ENCODE data around the gene HPS5.

The HPS5 gene

DNA sequence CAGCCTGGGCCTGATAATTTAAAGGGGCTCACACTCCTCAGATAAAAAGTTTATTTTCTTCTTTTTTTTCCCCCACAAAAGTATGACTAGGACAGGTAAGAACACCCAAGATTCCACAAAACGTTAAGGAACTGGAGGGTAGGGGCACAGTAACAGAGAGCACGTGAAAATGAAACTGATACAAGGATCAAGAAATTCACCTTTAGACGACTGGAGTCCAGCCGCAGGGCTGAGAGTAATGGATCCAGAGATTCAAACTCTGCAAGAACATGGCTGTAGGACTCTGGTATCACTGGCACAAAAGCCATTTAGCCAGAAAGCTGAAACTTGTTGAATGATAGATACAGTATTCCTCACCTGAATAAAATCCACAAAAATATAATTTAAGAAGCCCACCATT lies 4.4 kb downstream of the HPS5 start:
- no peak for DNase-seq (ENCODE audit: low read depth in 2 of 2)

- no peak for DNase-seq (ENCODE audit: low read depth in 2 of 2)
Observed at GRCh38 chr11:18315893-18316292, 6.0 kb downstream of the HPS5 start.

DNA sequence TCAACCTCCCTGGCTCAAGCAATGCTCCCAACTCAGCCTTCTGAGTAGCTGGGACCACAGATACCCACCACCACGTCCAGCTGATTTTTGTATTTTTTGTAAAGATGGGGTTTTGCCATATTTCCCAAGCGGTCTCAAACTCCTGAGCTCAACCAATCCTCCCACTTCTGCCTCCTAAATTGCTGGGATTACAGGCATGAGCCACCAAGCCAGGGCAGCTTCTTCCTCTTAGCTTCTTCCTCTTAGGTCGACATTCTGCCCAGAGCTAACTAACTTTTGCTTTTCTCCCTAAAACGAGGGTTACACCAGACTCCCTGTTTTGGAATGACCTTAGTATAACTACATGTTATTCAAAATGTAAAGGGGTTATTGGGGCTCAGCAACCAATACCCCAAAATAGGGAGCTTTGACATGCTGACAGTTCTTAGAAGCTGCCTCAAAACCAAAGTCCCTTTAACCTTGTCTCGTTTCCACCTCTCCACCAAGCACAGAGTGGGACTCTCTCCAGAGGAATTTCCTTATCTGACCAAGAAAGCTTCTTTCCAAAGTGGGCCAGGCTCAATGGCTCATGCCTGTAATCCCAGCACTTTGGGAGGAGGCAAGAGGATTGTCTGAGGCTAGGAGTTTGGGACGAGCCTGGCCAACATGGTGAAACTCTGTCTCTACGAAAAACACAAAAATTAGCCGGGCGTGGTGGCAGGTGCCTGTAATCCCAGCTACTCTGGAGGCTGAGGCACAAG lies 7.0 kb downstream of the HPS5 start:
- no peak for DNase-seq (ENCODE audit: low read depth in 2 of 2)

DNA sequence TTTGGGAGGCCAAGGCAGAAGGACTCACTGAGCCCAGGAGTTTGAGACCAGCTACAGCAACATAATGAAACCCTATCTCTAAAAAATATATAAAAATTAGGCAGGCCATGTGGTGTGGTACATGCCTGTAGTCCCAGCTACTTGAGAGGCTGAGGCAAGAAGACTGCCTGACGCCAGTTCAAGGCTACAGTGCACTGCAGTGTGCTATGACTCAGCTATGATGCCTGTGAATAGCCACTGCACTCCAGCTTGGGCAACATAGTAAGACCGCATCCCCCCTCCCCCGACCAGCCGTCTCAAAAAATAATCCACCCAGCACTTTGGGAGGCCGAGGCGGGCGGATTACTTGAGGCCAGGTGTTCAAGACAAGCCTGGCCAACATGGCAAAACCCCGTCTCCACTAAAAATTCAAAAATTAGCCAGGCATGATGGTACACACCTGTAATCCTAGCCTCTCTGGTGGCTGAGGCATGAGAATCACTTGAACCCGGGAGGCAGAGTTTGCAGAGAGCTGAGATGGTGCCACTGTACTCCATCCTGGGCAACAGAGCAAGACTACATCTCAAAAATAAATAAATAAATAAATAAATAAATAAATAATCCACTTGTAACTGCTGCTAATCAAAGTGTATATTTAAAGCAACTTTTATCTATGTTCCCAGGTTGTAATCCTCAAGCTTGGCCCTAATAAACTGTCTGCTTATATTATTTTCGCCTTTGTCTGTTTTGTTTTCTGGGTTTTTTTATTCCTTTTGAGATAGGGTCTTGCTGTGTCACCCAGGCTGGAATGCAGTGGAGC lies 7.8 kb downstream of the HPS5 start:
- no peak for DNase-seq (ENCODE audit: low read depth in 2 of 2)

DNA sequence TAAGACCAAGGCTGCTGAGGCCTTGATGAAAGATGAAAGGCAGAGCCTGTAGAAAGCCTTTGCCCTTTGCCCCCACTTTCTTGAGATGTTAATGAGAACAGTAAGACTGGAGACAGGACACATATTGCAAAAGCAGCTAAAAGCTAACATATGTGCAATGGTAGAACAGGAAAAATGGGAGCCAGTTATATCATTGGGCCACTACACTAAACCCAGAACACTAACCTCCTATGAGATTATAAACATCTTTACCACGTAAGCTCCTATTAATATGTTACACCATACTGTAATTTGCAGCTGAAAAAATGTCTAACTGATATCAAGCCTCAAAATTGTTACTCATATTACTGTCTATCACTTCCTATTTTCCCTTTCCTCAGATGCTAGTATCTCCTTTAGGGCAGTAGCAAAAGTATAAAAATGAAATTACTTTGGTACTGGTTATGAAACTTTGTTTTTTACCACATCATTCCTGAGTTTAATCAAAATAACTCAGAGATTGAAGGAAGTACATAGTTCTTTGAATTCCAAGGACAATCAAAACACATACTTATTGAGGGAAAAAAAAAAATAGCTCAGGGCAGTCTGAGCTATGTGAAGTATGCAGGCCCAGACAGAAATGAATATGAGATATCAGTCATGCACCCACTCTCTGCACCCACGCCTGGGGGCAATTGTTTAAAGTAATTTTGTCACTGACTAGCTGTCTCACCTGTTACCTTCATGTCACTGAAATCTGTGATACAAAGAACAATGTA lies 9.1 kb downstream of the HPS5 start:
- no peak for DNase-seq (ENCODE audit: low read depth in 2 of 2)

DNA sequence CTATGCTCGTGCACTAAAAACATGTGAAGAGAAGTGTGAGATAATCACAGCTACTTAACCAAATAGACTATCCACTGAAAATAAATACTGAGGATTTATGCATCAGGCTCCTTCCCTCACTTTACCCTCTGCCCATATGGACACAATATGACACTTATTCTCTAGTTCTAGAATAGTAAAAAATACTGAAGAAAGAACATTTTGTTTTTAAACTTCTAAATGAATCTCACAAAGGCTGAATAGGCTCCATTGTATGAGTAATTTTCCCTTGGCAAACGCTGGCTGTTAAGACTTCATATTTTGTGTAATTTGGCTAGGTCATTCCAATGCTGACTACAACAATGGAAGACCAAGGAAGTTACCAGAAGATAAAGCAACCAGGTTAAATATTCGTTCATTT lies 9.9 kb downstream of the HPS5 start:
- no peak for DNase-seq (ENCODE audit: low read depth in 2 of 2)

DNA sequence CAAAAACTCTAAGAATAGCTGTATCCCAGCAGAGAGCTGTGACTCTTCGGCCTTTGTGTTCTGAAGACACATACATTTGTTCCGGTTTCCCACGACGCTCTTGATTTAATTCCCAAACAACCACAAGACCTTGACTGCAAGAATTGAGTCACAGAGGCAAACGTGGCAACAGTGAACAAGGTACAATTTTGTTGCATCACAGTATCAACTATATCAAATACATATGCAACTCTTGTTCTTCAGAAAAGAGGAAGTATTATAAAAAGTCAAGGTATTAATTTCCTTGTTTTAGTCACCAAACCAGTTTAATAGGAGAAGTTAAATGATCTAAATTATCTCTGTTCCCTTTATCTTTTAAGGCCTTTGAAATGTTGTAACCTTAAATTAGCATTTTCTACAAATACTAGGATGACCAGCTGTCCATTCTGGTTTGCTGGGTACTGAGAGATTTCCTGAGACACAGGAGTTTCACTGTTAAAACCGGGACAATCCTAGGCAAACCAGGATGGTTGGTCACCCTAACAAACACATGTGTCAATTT lies 11.1 kb downstream of the HPS5 start:
- DNase-seq (ENCODE audit: low read depth in 2 of 2) = no peak

- DNase-seq (ENCODE audit: low read depth in 2 of 2) = no peak
Observed at GRCh38 chr11:18309691-18310090, 12.2 kb downstream of the HPS5 start.

DNA sequence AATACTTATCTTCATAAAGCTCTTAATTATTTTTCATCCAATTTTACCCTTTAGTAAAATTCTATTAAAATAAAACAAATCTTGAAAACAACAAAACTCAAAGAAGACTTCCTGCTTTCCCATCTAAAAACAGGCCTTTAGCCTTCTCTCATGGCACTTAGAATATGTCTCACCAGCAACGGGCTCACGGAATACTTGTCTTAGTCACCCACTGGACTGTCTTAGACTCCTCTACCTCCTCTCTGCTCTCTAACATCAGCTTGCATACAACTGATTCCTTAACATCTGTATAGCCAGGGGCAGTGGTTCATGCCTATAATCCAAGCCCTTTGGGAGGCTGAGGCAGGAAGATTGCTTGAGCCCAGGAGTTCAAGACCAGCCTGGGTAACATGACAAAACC lies 13.7 kb downstream of the HPS5 start:
- no peak for DNase-seq (ENCODE audit: low read depth in 2 of 2)

DNA sequence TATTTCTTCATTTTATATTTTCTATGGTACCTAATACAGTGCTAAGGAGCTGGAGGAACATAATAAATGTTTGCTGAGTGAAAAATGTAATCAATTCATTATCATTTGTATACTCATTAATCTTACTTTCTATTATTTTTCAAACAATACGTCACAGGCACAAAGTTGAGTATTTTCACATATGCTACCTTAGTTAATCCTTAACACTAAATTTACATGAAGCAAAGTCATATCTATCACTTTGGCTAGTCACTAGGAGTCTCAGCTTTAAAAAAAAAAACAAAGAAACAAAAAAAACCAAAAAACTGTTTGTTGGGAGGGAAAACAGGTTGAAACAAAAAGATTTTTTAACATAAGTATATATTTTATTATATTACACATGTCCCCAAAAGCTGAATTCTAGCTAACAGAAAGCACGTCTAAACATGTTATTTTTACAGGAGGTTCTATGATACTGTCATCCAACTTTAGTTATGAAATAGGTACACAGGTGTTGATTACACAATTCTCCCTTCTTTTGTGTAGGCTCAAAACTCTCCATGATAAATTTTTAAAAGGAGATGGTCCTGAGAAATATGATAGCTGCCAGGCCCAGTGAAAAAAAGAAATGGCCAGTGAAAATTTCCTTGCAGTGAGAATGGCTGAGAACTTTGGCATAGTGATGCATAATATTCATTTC lies 14.3 kb downstream of the HPS5 start:
- no peak for DNase-seq (ENCODE audit: low read depth in 2 of 2)

DNA sequence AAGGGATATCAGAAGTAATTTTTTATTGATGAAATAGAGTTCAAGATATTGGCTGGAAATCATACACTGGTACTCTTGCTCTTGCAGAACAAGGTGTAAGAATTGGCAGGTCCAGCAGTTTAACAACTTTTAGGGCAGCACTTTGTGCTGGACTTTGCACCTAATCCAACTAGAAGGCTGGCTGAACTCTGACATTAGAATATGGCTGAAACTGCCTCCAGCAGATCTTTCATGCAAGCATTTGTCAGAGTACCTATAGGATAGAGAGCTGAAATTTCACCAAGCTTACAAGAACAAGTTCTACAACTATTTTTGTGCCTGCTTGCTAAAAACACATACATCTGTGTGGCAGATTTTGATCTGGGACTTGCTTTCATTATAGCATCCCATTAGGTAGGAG lies 17.2 kb downstream of the HPS5 start:
- DNase-seq (ENCODE audit: low read depth in 2 of 2) = no peak

DNA sequence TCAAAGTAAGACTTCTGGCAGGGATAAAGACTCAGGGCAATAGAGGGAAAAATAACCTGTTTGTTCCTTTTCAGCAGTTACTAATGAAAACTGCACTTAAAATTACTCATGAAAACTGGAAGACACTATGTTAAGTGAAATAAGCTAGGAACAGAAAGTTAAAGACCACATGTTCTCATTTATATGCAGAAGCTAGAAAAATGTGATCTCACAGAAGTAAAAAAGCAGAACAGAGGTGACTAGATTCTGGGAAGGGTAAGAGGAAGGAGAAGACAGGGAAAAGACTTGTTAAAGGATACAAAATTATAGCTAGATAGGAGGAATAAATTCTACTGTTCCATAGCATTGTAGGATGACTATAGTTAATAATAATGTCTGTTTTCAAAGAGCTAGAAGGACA lies 22.2 kb downstream of the HPS5 start:
- DNase-seq (ENCODE audit: low read depth in 2 of 2) = no peak

GRCh38 chr11:18295316-18295715 lies 26.6 kb downstream of the HPS5 start:
- DNase-seq (ENCODE audit: low read depth in 2 of 2) = no peak

DNA sequence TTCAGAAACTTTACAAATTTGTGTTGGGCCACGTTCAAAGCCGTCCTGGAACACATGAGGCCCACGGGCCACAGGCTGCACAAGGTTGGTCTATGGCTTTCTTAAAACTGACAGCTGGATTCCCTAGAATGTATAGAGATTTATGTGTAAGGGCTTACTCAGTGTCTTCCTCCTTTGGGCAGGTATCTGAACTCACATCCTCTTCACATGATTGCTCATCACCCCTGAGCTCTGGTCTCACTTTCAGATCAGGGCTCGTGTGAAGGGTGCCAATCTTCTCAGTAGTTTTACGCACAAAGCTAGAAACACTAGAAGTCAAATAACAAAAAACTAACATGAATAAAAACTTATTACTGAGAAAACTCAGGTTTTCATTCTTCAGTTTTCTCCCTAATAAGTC lies 27.1 kb downstream of the HPS5 start:
- DNase-seq (ENCODE audit: low read depth in 2 of 2) = no peak

DNA sequence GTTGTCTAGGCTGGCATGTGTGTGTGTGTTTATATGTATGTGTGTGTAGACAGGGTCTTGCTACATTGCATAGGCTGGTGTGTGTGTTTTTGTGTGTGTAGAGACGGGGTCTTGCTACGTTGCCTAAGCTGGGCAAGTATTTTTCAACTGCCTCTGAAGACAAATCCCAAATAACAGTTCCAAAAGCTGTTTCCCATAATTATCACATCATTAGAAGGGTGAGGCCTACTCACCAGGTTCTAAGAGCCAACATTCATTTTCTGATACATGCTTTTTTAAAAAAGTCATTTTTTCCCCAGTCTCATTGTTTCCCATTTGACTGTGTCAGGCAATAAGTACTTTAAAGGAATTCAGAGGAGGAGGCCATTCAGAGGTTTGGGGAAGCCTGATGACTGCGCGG lies 33.0 kb downstream of the HPS5 start:
- DNase-seq (ENCODE audit: low read depth in 2 of 2) = no peak

- DNase-seq (ENCODE audit: low read depth in 2 of 2) = no peak
Observed at GRCh38 chr11:18285841-18286240, 36.1 kb downstream of the HPS5 start.

DNA sequence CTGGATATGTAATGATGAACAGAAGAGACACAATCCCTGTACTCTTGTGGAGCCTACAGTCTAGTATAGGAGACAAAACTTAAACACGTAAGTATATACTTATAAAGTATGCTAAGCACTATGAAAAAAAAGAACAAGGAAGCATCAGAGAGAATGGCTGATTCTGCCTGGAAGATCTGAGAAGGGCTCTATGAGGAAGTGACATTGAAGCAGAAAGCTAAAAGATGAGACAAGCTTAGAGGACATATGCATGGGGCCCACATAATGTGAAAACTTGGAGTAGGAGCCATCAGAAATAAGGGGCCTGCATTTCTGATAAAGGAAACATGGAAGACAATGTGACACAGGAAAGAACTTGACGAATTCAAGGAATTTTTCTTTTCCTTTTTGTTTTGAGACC lies 39.3 kb downstream of the HPS5 start:
- DNase-seq (ENCODE audit: low read depth in 2 of 2) = no peak

- DNase-seq (ENCODE audit: low read depth in 2 of 2) = no peak
Observed at GRCh38 chr11:18280438-18281045, 41.4 kb downstream of the HPS5 start.

- DNase-seq (ENCODE audit: low read depth in 2 of 2) = no peak
Observed at GRCh38 chr11:18277565-18278271, 44.2 kb downstream of the HPS5 start.

DNA sequence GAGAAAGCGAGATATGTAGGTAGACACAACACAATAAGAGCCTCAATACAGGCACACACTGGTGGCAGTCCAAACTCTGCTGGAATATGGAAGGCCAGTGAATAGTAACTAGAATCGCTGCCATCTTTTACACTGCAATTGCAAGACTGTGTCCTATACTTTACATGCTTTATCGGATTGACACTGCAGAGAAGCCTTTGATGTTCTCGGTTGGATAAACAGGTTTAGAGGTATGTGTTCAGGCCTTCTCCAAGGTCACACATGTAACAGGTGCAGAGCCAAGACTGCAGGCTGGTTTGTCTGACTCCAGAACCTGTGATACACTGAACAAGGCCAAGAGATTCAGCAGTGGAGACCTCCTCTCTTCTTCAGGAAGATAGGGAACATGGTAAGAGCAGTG lies 50.7 kb downstream of the HPS5 start:
- DNase-seq (ENCODE audit: low read depth in 2 of 2) = no peak

- no peak for DNase-seq (ENCODE audit: low read depth in 2 of 2)
Observed at GRCh38 chr11:18270102-18270501, 51.8 kb downstream of the HPS5 start.

Data from stimulated activated CD4-positive, alpha-beta T cell treated with anti-CD3 and anti-CD28 coated beads, Interleukin-12 subunit alpha, Interleukin-12 subunit beta, amount 100 ng/mL, for 24 hours (primary cell).